Small intestine (tissue), 7 donors: Measurements from ENCODE around the gene SLC51B. TPM values are rescaled to one million over a fixed set of nuclear protein-coding genes. Genes with fewer than 3 reads are reported as not detected.

Experiments
- DNase-seq, 2 donors: peaks; one replicate each; pipeline versions ENCODE4 v3.0.0 to v3.0.0-alpha.2; 2013
- FAIRE-seq: peaks from 2 replicates; lab custom pipeline; 2012; peaks lifted over from hg19 to GRCh38; lab: Jason Lieb, UNC
- H3K27ac ChIP-seq, 3 donors: one replicate each; pipeline ENCODE4 v1.5.1; 2013; ENCODE audit warnings: low read length in 2 of 3, mild to moderate bottlenecking in 2 of 3, control low read depth in 1 of 3, inconsistent platforms in 1 of 3, low read depth in 1 of 3, moderate library complexity in 1 of 3
- H3K27me3 ChIP-seq, 3 donors: one replicate each; pipeline ENCODE4 v1.6.1; 2013; ENCODE audit warnings: low read length in 3 of 3, inconsistent platforms in 1 of 3; ENCODE audit not compliant: control insufficient read depth in 3 of 3, insufficient read depth in 3 of 3
- H3K36me3 ChIP-seq, 3 donors: one replicate each; pipeline ENCODE4 v1.6.1; 2013; ENCODE audit warnings: low read length in 3 of 3, inconsistent platforms in 1 of 3, low read depth in 1 of 3, mild to moderate bottlenecking in 1 of 3, moderate library complexity in 1 of 3; ENCODE audit not compliant: control insufficient read depth in 3 of 3, insufficient read depth in 2 of 3
- H3K4me1 ChIP-seq, 3 donors: one replicate each; pipeline ENCODE4 v1.6.1; 2013; ENCODE audit warnings: low read length in 2 of 3, inconsistent platforms in 1 of 3, low read depth in 1 of 3, mild to moderate bottlenecking in 1 of 3, moderate library complexity in 1 of 3; ENCODE audit not compliant: control insufficient read depth in 3 of 3, insufficient read depth in 2 of 3
- H3K4me3 ChIP-seq, 3 donors: one replicate each; pipeline ENCODE4 v1.5.1; 2013; ENCODE audit warnings: low read length in 3 of 3, control low read depth in 1 of 3, inconsistent platforms in 1 of 3, low read depth in 1 of 3, mild to moderate bottlenecking in 1 of 3, moderate library complexity in 1 of 3
- H3K9me3 ChIP-seq, 2 donors: one replicate each; pipeline ENCODE4 v1.6.1; 2013; ENCODE audit warnings: low read depth in 1 of 2, low read length in 1 of 2; ENCODE audit not compliant: control insufficient read depth in 2 of 2, insufficient read depth in 1 of 2
- WGBS, 3 donors: extraction: QIAGEN DNeasy Blood & Tissue Kit; methylation state at CpG; one replicate each; pipeline ENCODE4 v1.1.7; 2013; 5-methylcytosine and 5-hydroxymethylcytosine counted together
- polyA plus RNA-seq, 4 donors: library from polyadenylated mRNA; stranded (reverse) in 3 of 4; unstranded in 1 of 4; fragments of 200-250 nt in 3 of 4; fragments of 120-200 nt in 1 of 4; gene quantifications; one replicate each; pipeline versions ENCODE4 v1.2.1 to v1.2.3, GENCODE V29; 2013
- donor health status: healthy with polysubstance abuse.
- donor health status: control.
- donor health status: control.
- donor health status: Bipolar disorder and iron deficiency.
- donor health status: healthy.

Gene SLC51B
- polyA plus RNA-seq, 4 donors, result 23.5 to 258 (median 162) TPM

DNA sequence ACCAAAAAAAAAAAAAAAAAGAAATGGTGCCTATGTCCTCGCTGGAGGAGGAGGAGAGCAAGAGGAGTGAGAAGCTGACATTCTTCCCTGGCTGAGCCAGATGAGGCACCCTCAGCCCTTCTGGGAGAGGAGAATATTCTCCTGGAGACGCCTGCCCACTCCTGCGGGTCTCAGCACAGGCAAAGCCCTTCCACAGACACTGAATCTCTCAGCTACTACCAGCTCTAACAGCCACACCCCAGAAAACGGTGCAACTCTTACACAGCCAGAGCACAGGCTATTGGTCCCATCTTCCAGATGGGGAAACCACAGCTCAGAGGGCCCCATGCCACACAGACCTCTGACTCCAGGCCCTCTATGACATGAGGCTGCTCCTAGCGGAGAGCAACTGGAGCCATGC is 16.9 kb downstream of the SLC51B start:
- FAIRE-seq (no peak), DNase-seq (no peak)
- H3K4me3 ChIP-seq, result no peak overlapping the region
- 59 to 88% (median 79%) methylated on average over 3 to 5 of the region's 5 CpGs for WGBS, 3 donors
- H3K27me3 ChIP-seq, result peaks cover 0 to 16% (median 4%) of the 10 kb centered on the region in 3 donors
- peaks cover 0 to 2% (median 0%) of the 10 kb centered on the region in 3 donors for H3K36me3 ChIP-seq
- no peak overlapping the region for H3K27ac ChIP-seq
- no peaks in the 10 kb centered on the region for H3K9me3 ChIP-seq
- H3K4me1 ChIP-seq, result peaks cover 0 to 8% (median 0%) of the 10 kb centered on the region in 3 donors

DNA sequence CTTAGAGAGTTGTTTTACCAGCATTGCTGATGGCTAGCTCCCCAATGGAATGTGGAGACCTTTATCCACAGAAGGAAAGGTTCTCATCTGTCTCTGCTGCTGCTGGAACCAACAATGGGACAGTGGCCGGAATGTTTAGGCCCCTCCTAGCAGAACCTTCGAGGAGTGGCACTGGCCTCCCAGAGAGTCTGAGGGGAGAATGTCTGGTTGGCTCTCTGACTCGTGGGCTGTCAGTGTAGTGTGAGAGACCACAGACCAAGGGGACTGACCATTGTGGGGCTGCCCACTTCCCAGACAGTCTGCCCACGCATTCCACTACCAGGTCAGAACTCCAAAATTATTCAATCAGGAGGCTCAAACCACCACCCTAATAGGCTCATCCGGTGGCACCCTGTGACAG is 17.5 kb downstream of the SLC51B start:
- Histone ChIP-seq H3K4me1 (peaks cover 0 to 2% (median 0%) of the 10 kb centered on the region in 3 donors), H3K27me3 (peaks cover 0 to 21% (median 4%) of the 10 kb centered on the region in 3 donors), H3K9me3 (no peaks in the 10 kb centered on the region), H3K4me3 (no peak overlapping the region), H3K36me3 (peaks cover 0 to 2% (median 0%) of the 10 kb centered on the region in 3 donors), H3K27ac (no peak overlapping the region)
- DNase-seq (no peak), FAIRE-seq (no peak)
- WGBS, 3 donors, result 77 to 93% (median 87%) methylated on average over 5 of the region's 5 CpGs

DNA sequence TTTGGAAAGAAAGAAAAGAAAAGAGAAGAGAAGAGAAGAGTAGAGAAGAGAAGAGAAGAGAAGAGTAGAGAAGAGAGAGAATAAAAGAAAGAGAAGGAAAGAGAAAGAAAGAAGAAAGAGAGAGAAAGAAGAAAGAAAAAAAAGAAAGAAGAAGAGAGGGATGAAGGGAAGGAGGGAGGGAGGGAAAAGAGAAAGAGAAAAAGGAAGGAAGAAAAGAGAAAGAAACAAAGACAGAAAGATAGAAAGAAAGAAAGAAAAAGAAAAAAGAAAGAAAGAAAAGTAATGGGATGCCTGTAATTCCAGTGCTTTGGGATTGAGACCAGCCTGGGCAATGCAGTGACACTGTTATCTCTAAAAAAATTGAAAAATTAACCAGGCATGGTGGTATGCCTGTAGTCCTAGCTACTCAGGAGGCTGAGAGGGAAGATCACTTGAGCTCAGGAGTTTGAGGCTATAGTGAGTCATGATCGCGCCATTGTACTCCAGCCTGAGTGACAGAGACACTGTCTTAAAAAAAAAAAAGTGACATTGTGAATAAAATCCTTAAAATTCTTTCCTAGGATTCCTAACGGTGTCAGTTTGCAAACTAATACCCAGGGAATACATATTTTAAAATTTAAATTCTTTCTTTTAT is 20.9 kb downstream of the SLC51B start:
- no peak for DNase-seq
- FAIRE-seq, result no peak
- Histone ChIP-seq H3K4me3 (peak overlapping the region in 1 of 3 donors; percentile 8), H3K4me1 (peaks cover 0 to 10% (median 3%) of the 10 kb centered on the region in 3 donors), H3K27me3 (peaks cover 0 to 27% (median 4%) of the 10 kb centered on the region in 3 donors), H3K9me3 (no peaks in the 10 kb centered on the region), H3K27ac (no peak overlapping the region), H3K36me3 (no peaks in the 10 kb centered on the region)
- 72 to 79% (median 78%) methylated on average over 3 of the region's 3 CpGs for WGBS, 3 donors

DNA sequence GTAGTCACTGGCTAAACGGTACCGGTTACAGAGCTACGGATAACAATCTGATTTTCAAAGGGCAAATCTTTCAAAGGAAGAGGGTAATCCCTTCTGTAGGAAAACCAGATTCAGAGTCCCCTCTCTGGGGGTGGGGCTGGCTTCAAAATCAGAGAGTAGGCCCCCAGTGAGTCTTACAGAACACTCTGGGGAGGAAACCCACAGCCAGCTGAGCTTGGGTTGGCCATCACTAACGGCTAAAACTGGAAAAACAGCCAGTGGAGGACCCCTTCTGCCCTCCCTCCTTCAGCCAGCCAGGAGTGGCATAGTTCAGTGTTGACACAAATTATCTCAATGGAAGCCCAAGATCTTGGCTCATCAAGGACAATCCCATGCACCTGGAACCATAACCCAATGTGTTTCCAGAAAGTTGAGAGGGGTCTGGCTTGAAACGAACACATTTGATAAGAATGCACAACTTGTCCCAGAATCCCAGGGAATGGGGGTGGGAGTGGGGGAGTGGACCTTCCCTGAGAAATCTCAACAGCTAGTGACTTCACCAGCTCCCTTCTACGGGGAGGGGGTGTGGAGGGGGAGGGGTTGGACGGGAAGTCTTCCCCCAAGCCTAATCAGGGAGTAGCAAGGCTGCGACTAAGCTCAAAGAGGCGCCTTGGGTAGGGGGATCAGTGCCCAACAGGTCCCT is 21.6 kb downstream of the SLC51B start:
- 41 to 50% (median 41%) methylated on average over 9 of the region's 9 CpGs for WGBS, 3 donors
- no peak for DNase-seq
- Histone ChIP-seq H3K9me3 (no peaks in the 10 kb centered on the region), H3K36me3 (no peaks in the 10 kb centered on the region), H3K4me3 (peak overlapping the region in 1 of 3 donors; percentile 38), H3K4me1 (peaks cover 0 to 17% (median 3%) of the 10 kb centered on the region in 3 donors), H3K27ac (peak overlapping the region in 2 of 3 donors; percentile 46 to 83), H3K27me3 (peaks cover 0 to 27% (median 4%) of the 10 kb centered on the region in 3 donors)
- FAIRE-seq, result no peak

DNA sequence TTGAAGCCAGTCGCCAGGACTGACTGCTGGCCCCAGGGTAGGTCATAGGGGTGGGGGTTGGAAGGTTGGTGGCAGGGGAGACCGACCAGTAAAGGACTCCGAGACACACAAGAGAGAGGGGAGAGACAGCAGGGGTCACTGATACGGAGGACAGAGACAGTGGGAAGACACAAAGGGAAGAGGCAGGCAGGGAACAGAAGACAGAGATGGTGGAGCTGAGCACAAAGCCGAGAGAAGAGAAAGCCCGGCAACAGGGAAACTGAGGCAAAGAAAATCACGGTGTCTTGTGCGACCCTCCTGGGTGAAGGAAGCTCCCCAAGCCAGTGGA is 22.1 kb downstream of the SLC51B start:
- WGBS, 3 donors, result 23 to 44% (median 39%) methylated on average over 8 of the region's 8 CpGs
- Histone ChIP-seq H3K4me3 (peak overlapping the region in 2 of 3 donors; percentile 38 to 41), H3K4me1 (peaks cover 0 to 19% (median 3%) of the 10 kb centered on the region in 3 donors), H3K27me3 (peaks cover 0 to 27% (median 4%) of the 10 kb centered on the region in 3 donors), H3K27ac (peak overlapping the region in 2 of 3 donors; percentile 46 to 83), H3K36me3 (no peaks in the 10 kb centered on the region), H3K9me3 (no peaks in the 10 kb centered on the region)
- FAIRE-seq (no peak), DNase-seq (no peak)

DNA sequence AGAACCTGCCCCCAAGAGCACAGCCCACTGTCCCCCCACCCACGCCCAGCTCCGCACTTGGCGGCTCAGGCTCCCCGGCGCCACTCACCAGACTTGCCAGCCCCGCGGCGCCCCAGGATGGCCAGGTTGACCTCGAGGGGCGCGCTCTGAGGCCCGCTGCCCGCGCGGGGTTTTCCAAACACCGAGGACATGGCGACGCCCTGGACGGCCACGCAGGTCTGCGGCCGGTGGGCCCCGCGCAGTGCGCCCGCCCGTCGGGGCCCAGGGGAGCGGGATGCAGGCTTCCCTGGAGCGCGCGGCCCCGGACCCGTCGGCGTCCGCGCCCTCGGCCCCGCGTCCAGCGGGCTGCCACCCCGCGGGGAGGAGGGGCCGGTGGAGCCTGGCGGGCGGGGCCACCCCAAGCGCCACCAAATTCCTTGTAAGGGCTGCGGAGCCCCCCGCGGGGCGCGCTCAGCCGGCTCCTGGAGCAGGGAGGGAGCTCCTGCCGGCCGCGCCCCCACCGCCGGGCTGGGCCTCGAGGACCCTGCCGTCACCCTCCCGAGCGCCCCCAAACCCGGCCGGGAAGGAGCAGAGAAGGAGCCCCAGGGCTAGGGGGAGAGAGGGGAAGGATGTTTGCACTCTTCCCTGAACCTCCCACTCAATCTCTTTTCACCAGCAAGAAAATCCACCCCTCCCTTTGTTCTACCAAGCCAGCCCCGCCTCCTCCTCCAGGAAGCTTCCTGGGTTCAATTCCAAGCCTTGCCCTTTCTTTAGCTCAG is 22.6 kb downstream of the SLC51B start, which contains the start of gene RASL12:
Gene RASL12 (minus strand): TSS at position 347 of the 758 bp plus-strand sequence. CDS start 156 bp downstream, at position 191.
- no peak for FAIRE-seq
- 4 to 9% (median 6%) methylated on average over 43 to 66 of the region's 66 CpGs for WGBS, 3 donors
- DNase-seq, result peak in 1 of 2 donors; percentile 37
- no peaks in the 10 kb centered on the region for H3K9me3 ChIP-seq
- H3K27me3 ChIP-seq, result peaks cover 0 to 27% (median 4%) of the 10 kb centered on the region in 3 donors
- H3K4me1 ChIP-seq, result peaks cover 0 to 19% (median 3%) of the 10 kb centered on the region in 3 donors
- H3K4me3 ChIP-seq, result peak within 1 kb of the TSS in 2 of 3 donors; percentile 38 to 41
- peak within 1 kb of the TSS; percentile 24 to 83 (median 46) for H3K27ac ChIP-seq
- no peaks in the 10 kb centered on the region for H3K36me3 ChIP-seq

DNA sequence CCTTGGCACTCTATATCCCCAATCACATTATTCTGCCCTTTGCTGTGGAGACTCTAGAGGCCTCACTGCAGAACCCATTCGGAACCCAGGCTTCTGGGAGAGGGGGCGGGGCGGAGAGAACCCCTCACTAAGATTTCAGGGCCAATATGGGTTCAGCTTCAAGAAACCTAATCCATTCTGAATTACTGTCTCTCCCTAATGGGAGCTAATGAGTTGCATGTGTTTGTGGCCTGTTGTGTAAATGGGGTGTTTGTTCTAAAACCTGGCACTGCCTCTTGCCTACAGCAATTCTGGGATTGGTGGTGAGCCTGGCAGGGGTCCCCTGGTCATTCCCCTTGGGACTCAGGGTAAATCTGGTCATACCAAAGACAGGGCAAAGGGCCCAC is 23.2 kb downstream of the SLC51B start:
- peaks cover 0 to 27% (median 4%) of the 10 kb centered on the region in 3 donors for H3K27me3 ChIP-seq
- no peak for FAIRE-seq

DNA sequence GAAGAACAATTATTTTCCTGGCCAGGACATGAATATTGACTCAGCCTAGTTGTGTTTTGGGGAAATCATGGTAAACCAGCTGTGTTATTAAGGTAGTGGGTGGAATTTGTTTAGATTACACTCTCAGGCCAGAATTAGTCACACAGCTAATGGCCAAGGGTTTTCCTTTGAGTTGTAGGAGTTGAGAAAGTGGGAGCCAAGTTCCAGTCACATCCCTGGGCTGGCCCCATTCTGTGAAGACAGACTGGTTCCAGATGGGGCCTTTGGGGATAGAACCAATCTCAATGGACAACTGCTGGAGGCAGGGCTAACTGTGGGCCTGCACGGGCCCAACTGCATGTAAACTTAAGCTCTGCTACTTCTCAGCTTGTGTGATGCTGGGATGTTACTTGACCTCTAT is 24.0 kb downstream of the SLC51B start:
- H3K36me3 ChIP-seq, result no peaks in the 10 kb centered on the region
- H3K27ac ChIP-seq, result peak overlapping the region in 2 of 3 donors; percentile 35 to 83
- FAIRE-seq, result no peak
- peaks cover 0 to 27% (median 4%) of the 10 kb centered on the region in 3 donors for H3K27me3 ChIP-seq
- peaks cover 0 to 19% (median 3%) of the 10 kb centered on the region in 3 donors for H3K4me1 ChIP-seq
- H3K9me3 ChIP-seq, result no peaks in the 10 kb centered on the region
- DNase-seq, result peak in 1 of 2 donors; percentile 38
- H3K4me3 ChIP-seq, result no peak overlapping the region
- WGBS, 3 donors, result 51 to 93% (median 76%) methylated on average over 1 of the region's 1 CpG

More for the DNA sequence above, 23.2 kb downstream of the SLC51B start:
- Histone ChIP-seq H3K27ac (peak overlapping the region in 2 of 3 donors; percentile 30 to 83), H3K4me3 (peak overlapping the region in 2 of 3 donors; percentile 7 to 41), H3K4me1 (peaks cover 0 to 19% (median 3%) of the 10 kb centered on the region in 3 donors), H3K36me3 (no peaks in the 10 kb centered on the region), H3K9me3 (no peaks in the 10 kb centered on the region)
- DNase-seq, result no peak
- 83 to 93% (median 89%) methylated on average over 3 of the region's 3 CpGs for WGBS, 3 donors
